HG03558 (cell line): ENCODE data around the gene EXOSC10.
A peak's percentile ranks its signal among the peaks of the same experiment; 100 is the strongest.
"Not testable (repeated sequence)": the region's sequence is repeated elsewhere in the genome, so short reads cannot be mapped to it uniquely, and the experiment has no call there.

Experiments
- ATAC-seq: cut with Tn5 transposase; IDR thresholded peaks from one replicate; pipeline ENCODE4 v1.9.1; 2021; ENCODE audit warnings: moderate number of reproducible peaks; ENCODE audit not compliant: unreplicated experiment; ENCODE audit errors: extremely low read depth

EXOSC10 gene

DNA sequence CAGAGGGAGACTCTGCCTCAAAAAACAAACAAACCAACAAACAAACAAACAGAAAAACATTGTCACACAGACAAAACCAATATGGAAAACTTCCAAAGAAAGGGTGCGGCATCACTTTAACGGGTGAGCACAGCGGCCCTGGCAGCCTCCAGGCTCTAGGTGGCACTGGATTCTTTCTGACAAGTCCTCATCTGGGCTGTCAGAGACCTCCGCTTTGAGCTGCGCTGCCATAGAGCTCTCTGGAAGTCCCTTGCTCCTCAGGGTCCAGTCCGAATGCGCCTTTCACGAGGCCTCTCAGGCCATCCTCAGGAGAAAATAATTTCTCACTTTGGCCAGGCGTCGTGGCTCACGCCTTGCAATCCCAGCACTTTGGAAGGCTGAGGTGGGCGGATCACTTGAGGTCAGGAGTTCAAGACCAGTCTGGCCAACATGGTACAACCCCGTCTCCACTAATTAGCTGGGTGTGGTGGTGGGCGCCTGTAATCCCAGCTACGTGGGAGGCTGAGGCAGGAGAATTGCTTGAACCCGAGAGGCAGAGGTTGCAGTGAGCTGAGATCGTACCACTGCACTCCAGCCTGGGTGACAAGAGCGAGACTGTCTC is 35.6 kb downstream of the EXOSC10 start:
- not testable (repeated sequence) for ATAC-seq

DNA sequence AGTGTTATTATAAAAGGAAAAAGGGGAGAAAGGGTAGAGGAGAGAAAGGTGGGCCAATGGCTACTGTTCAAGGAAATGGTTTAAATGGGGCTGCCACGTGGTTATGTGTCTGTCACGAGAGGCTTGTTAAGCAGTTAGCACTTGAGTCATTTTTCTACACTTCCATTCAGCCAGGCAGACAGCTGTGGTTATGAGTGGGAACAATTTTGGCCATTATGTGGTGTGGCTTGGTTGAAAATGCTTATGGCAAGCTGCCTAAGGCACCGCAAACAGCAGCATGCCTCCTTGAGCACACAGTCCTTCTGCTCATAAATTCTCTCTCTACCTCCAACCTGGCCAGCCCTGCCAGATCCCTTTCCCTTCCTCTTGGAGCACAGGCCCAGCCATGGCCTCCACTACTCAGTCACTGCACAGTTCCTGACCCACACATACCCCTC is 36.7 kb downstream of the EXOSC10 start:
- ATAC-seq = no peak

GRCh38 chr1:11061652-11062365 is 37.9 kb downstream of the EXOSC10 start:
- no peak for ATAC-seq

DNA sequence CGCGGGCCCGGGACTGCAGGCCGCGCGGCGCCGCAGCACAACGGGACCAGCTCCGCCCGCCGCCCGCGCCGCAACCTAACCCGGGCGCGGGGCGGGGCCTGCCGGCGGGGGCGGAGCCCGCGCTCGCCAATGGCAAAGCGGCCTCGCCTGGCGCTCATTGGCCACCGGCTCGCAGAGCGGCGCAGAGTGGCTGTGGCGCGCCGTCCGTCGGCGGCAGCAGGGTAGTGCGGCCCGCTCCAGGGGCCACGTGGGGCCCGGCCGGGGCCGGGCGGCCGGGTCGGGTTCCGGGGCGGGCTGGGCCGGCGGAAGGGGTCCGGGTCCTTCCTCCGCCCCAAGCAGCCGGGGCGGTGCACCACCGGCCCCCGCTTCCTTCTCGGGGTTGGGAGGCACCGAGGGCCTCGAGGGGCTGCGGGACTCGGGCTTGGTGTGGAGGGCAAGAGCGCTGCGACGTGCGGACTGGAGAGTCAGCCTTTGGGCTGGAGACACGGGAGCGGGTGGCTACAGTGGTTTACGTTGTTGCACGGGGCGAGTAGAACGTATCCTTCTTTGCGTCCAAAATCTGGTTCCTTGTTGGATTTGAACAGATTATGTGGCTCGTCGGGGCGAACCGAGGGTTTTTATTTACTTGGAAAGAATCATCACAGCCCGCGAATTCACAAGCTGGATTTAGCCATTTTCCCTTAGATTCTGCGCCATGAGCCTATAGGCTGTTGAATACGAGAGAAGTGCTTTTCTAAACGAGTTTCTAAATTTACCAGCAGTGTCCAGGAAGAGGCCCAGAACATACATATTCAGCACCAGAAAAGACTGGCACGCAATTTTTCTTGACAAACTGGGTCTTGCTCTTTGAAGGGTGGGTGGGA is 39.5 kb downstream of the EXOSC10 start, which contains the start of gene SRM:
TSS of gene SRM (minus strand) at position 51 of the 863 bp plus-strand sequence. CDS start 75 bp downstream, outside the sequence.
- peak; percentile 74 for ATAC-seq

GRCh38 chr1:11059155-11059967 is 40.3 kb downstream of the EXOSC10 start:
- ATAC-seq = no peak

DNA sequence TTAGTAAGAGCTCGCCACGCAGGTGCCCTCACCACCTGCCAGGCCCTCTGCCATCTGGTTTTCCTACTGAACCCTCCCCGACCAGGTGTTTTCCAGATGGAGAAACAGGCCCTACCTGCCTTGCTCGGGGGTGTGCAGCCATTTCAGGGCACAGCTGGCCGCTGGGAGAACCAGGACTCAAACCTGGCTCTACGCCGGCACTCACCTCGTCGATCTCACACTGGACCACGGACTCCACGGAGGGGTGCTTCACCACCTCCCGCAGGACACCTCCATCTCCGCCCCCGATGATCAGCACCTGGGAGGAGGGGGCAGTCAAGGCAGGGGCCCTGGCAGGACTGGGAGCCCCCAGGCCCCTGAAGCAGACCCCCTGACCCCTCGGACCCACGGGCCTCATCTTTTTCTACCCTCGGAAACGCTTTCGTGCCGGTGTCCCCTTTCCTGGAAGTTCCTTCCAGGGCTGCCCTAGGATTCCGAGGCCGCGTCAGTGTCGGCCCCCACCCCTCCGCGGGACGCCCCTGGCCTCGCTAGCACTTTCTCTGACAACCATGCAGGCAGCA is 41.0 kb downstream of the EXOSC10 start:
- ATAC-seq = no peak

DNA sequence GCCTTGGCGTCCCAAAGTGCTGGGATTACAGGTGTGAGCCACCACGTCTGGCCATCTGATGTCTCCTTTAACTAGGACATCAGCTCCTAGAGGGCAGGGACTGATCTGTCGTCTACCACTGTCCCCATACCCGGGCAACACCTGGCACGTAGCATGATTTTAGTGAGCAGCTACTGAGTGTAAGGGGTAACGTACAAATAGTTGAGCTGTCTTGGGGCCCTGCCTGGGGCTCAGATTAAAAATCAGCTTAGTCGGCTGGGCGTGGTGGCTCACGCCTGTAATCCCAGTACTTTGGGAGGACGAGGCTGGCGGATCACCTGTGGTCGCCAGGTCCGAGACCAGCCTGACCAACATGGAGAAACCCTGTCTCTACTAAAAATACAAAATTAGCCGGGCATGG is 41.6 kb downstream of the EXOSC10 start:
- no peak for ATAC-seq

DNA sequence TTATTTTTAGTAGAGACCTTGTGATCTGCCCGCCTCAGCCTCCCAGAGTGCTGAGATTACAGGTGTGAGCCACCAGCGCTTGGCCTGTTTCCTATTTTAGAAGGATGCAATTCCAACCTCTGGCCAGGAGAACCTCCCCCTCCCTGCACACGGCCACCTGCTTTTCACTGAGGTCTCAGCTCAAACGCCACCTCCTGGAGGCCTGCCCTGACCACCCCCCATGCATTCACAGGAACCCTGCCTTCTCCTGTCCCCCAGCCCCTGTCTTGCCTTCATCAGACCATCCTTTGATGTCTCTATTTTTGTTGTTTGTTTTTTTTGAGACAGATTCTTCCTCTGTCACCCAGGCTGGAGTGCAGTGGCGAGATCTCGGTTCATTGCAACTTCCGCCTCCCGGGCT is 42.2 kb downstream of the EXOSC10 start:
- ATAC-seq = no peak

DNA sequence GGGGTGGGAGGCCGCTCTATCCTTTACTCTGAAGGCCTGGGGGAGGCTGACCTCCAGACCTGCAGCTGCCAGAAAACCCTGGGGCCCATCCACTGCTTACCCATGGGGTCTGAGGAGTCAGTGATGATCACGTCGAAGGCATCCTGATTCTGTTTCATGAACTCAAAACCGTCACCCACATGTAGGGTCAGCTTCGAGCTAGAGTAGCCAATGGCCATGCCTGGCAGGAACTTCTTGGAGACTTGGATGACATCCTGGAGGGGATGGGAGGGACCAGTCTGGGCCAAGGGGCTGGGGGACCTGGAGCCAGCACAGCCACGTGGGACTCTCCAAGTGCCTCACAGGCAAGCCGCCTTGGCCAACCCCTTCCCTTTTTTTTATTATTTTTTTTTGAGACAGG is 43.2 kb downstream of the EXOSC10 start:
- no peak for ATAC-seq

DNA sequence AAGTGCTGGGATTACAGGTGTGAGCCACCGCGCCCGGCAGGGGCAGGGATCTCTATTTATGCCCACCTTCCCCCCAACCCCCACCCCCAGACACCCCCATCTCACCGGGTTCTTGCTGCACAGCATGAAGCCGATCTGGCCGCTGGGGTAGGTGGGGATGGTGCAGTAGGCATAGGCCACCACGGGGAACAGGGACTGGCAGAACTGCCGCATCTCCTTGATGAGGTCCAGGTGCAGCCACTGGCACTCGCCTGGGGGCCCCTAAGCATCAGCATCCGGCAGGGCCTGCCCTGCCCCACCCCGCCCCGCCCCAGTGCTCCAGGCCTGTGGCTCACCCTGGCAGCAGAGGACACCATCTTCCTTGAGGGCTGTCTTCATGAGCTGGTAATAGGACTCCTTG is 44.0 kb downstream of the EXOSC10 start:
- no peak for ATAC-seq

DNA sequence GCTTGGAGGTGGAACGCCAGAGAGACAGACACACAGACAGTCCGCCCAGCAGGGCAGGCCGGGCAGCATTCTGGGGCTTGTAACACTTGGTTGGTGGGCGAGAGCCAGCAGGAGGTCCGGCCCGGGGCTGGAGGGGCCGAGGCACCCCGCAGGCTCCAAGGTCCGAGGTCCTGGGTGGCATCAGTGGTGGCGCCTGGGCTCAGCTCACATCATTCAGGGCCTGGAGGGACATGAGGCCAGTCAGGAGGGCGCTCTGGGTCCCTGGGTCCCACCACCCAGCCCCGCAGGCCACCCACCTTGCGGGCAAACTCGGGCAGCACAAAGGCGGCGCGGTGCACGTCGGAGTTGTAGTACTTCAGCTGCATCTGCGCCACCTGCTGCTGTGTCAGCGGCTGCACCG is 45.0 kb downstream of the EXOSC10 start:
- no peak for ATAC-seq

- ATAC-seq = no peak
Measured at GRCh38 chr1:11054181-11054580, 45.5 kb downstream of the EXOSC10 start.

DNA sequence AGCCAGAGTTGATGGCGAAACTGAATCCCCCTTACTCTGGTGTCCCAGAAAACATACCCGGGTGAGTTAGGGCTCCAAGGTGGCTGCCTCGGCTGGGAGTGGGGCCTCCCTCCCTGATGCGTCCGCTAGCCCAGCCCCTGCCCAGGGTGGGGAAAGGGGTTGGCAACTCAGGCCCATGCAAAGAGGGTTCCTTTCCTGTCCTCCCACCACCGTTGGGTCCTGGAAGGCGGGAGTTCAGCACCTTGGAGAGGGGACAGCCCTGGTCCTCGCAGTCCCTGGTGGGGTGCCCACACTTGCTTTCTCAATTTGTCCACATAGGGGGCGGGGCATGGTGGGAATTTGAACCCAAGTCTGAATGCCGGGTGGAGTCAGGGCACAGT is 45.9 kb downstream of the EXOSC10 start:
- ATAC-seq = no peak

GRCh38 chr1:11052839-11053757 is 46.6 kb downstream of the EXOSC10 start:
- ATAC-seq = no peak

GRCh38 chr1:11051781-11052511 is 47.7 kb downstream of the EXOSC10 start:
- ATAC-seq = no peak

- not testable (repeated sequence) for ATAC-seq
Measured at GRCh38 chr1:11051121-11051520, 48.5 kb downstream of the EXOSC10 start.

DNA sequence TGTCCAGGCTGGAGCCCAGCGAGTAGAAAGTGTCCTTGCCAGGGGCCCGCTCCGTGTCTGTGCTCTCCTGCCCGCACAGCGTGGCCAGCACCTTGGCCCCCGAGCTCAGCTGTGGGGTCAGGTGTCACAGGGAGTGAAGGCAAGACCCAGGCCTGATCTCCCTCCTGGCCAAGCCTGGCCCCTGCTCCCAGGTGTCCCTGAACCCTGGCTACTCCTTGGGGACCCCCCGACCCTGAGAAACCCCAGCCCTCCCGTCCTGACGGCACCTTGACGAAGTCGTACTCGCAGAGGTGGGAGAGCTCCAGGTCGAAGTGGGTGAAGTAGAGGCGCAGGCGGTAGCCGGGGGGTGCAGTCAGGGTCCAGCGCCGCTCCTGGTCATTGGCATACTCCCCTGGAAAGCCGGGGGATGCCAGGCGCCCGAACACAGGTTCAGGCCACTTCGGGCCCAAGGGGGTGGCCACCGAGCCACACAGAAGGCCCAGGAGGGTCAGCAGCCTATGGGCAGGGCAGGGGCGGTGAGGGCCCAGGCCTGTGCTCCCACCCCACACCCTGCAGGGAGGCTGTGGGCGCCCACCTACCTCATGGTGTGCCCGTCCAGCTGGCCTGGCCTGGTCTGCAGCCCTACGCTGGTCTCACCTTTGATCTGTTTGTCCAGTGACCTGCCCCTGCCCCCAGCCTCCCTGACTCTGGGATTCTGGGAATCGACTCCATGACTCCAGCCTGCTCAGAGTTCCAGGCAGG is 52.9 kb downstream of the EXOSC10 start, which contains the start of gene MASP2:
TSS of gene MASP2 (minus strand) at position 615 of the 741 bp plus-strand sequence. CDS start at position 583, 32 bp downstream.
- no peak for ATAC-seq

DNA sequence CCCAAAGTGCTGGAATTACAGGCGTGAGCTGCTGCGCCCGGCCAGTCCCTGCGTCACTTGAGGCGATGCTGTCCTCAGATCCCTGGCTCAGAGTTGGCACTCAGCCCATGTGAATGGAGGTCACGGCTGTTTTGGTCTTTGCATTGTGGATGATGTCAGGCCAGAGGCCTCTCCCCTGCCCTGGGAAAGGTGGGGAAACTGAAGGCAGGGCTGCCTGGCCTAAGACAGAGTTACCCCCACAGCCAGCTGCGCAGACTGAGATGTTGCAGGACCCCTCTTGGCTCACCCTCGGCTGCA is 53.5 kb downstream of the EXOSC10 start:
- ATAC-seq = no peak
